ENCODE data around the gene GPR75.

DNA sequence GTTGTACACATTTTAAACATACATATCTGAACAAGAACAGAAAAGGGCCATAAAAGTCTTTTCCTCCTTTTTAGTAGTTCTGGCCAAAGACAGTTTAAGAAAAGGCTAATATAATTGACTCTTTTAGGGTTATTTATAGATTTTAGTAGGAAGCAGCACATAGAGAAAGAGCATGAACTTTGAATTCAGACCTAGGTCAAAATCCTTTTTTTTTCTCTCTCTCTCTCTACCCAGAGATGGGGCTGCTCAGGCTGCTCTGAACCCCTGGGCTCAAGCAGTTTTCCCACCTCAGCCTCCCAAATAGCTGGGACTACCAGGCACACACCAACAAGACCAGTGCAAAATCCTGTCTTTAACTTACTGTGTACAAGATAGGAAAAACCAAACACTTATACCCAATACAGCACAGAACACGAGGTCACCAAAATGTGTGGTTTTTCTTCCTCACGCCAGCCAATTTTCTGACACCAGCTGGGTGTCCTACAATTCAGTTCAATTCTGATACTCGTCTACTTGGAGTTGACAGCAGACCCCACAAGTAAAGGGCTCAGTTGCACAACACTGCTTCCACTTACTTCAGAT is 40.8 kb downstream of the GPR75 start:
- no peak for TF ChIP-seq POLR2A (IDR thresholded peaks at IDR 0.05)
- TF ChIP-seq, protein P1, sequence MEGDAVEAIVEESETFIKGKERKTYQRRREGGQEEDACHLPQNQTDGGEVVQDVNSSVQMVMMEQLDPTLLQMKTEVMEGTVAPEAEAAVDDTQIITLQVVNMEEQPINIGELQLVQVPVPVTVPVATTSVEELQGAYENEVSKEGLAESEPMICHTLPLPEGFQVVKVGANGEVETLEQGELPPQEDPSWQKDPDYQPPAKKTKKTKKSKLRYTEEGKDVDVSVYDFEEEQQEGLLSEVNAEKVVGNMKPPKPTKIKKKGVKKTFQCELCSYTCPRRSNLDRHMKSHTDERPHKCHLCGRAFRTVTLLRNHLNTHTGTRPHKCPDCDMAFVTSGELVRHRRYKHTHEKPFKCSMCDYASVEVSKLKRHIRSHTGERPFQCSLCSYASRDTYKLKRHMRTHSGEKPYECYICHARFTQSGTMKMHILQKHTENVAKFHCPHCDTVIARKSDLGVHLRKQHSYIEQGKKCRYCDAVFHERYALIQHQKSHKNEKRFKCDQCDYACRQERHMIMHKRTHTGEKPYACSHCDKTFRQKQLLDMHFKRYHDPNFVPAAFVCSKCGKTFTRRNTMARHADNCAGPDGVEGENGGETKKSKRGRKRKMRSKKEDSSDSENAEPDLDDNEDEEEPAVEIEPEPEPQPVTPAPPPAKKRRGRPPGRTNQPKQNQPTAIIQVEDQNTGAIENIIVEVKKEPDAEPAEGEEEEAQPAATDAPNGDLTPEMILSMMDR (IDR thresholded peaks at IDR 0.05): no peak

Data from uterus (tissue), 2 donors.